Measurements from ENCODE around the gene COL1A2. TPM values are rescaled to one million over a fixed set of nuclear protein-coding genes. Genes with fewer than 3 reads are reported as not detected.

COL1A2 gene
- total RNA-seq, 4 donors from 2014 or later = 227 to 697 (median 347) TPM

GRCh38 chr7:94439893-94440381, 45.2 kb downstream of the COL1A2 start:
- intact Hi-C loops (cut with DNase I) = no loop called here
- WGBS = 71% methylated on average over 3 of the region's 3 CpGs

GRCh38 chr7:94440451-94441039, 45.9 kb downstream of the COL1A2 start:
- Histone ChIP-seq H3K36me3 (no peaks in the 10 kb centered on the region), H3K27me3 (no peaks in the 10 kb centered on the region), H3K4me1 (peaks cover 0 to 8% (median 3%) of the 10 kb centered on the region in 4 donors), H3K9me3 (no peaks in the 10 kb centered on the region), H3K4me3 (no peak overlapping the region), H3K27ac (replicated peaks in 1 of 4) (no peak overlapping the region)
- TF ChIP-seq EP300 (IDR thresholded peaks at IDR 0.05) = no peak
- TF ChIP-seq CTCF (IDR thresholded peaks at IDR 0.05) = no peak
- no peak for TF ChIP-seq POLR2A (IDR thresholded peaks at IDR 0.05; ENCODE audit: low read depth)
- TF ChIP-seq POLR2AphosphoS5 (IDR thresholded peaks at IDR 0.05) = no peak
- DNase-seq (ENCODE audit: extremely low spot score) = no peak
- 71% methylated on average over 7 of the region's 7 CpGs for WGBS
- intact Hi-C loops (cut with DNase I) = no loop called here

More at GRCh38 chr7:94439893-94440381, 45.2 kb downstream of the COL1A2 start:
- H3K27ac ChIP-seq (replicated peaks in 1 of 4) = no peak overlapping the region
- no peak for DNase-seq (ENCODE audit: extremely low spot score)
- no peaks in the 10 kb centered on the region for H3K36me3 ChIP-seq
- TF ChIP-seq CTCF (IDR thresholded peaks at IDR 0.05) (no peak), EP300 (IDR thresholded peaks at IDR 0.05) (no peak), POLR2AphosphoS5 (IDR thresholded peaks at IDR 0.05) (no peak), POLR2A (IDR thresholded peaks at IDR 0.05; ENCODE audit: low read depth) (no peak)
- H3K27me3 ChIP-seq = no peaks in the 10 kb centered on the region
- H3K4me1 ChIP-seq = peaks cover 0 to 8% (median 3%) of the 10 kb centered on the region in 4 donors
- H3K4me3 ChIP-seq = no peak overlapping the region
- no peaks in the 10 kb centered on the region for H3K9me3 ChIP-seq

- Histone ChIP-seq H3K27ac (replicated peaks in 1 of 4) (no peak overlapping the region), H3K36me3 (no peaks in the 10 kb centered on the region), H3K4me3 (no peak overlapping the region), H3K9me3 (no peaks in the 10 kb centered on the region), H3K4me1 (peaks cover 0 to 8% (median under 1%) of the 10 kb centered on the region in 4 donors), H3K27me3 (no peaks in the 10 kb centered on the region)
- TF ChIP-seq EP300 (IDR thresholded peaks at IDR 0.05) (no peak), CTCF (IDR thresholded peaks at IDR 0.05) (no peak), POLR2A (IDR thresholded peaks at IDR 0.05; ENCODE audit: low read depth) (no peak), POLR2AphosphoS5 (IDR thresholded peaks at IDR 0.05) (no peak)
- intact Hi-C loops (cut with DNase I) = no loop called here
- DNase-seq (ENCODE audit: extremely low spot score) = no peak
- WGBS = 90% methylated on average over 3 of the region's 3 CpGs
Observed at GRCh38 chr7:94441138-94441537, 46.4 kb downstream of the COL1A2 start.

GRCh38 chr7:94442639-94443038, 47.9 kb downstream of the COL1A2 start:
- Histone ChIP-seq H3K27ac (replicated peaks in 1 of 4) (no peak overlapping the region), H3K4me3 (no peak overlapping the region), H3K4me1 (peaks cover 0 to 8% (median 0%) of the 10 kb centered on the region in 4 donors), H3K9me3 (no peaks in the 10 kb centered on the region), H3K36me3 (no peaks in the 10 kb centered on the region), H3K27me3 (no peaks in the 10 kb centered on the region)
- TF ChIP-seq POLR2A (IDR thresholded peaks at IDR 0.05; ENCODE audit: low read depth) (no peak), POLR2AphosphoS5 (IDR thresholded peaks at IDR 0.05) (no peak), CTCF (IDR thresholded peaks at IDR 0.05) (no peak), EP300 (IDR thresholded peaks at IDR 0.05) (no peak)
- intact Hi-C loops (cut with DNase I) = no loop called here
- 94% methylated on average over 3 of the region's 3 CpGs for WGBS
- no peak for DNase-seq (ENCODE audit: extremely low spot score)

Measured in esophagus muscularis mucosa (tissue), 4 donors.